Peyer's patch (tissue), 4 donors: ENCODE data around the gene DNAL4. TPM values are rescaled to one million over a fixed set of nuclear protein-coding genes. Genes with fewer than 3 reads are reported as not detected.
A peak's percentile ranks its signal among the peaks of the same experiment; 100 is the strongest.

Experiments used
- DNase-seq, 3 donors: peaks; one replicate each; pipeline ENCODE4 v3.0.0-alpha.2; 2017 to 2019
- H3K27ac ChIP-seq, 4 donors: fragments of 200-600 bp; sonication (generic); one replicate each; pipeline ENCODE4 v1.5.1; 2016 to 2019
- H3K27me3 ChIP-seq, 2 donors: fragments of 200-600 bp; sonication (generic); one replicate each; pipeline ENCODE4 v1.5.1; 2019
- H3K36me3 ChIP-seq, 3 donors: fragments of 200-600 bp; sonication (generic); one replicate each; pipeline ENCODE4 v1.5.1; 2016 to 2019
- H3K4me1 ChIP-seq, 4 donors: fragments of 200-600 bp; sonication (generic); one replicate each; pipeline ENCODE4 v1.5.1; 2016 to 2019
- H3K4me3 ChIP-seq, 4 donors: fragments of 200-600 bp; sonication (generic); 1 replicate in 3 of 4; 2 replicates in 1 of 4; pipeline ENCODE4 v1.5.1; 2016 to 2019; ENCODE audit warnings: mild to moderate bottlenecking in 1 of 4
- H3K9me3 ChIP-seq, 4 donors: fragments of 200-600 bp; sonication (generic); one replicate each; pipeline ENCODE4 v1.5.1; 2016 to 2019; ENCODE audit warnings: mild to moderate bottlenecking in 1 of 4
- POLR2A ChIP-seq, 2 donors: fragments of 450-650 bp; IDR thresholded peaks; one replicate each; pipeline ENCODE4 v1.5.1; 2017; ENCODE audit warnings: antibody characterized with exemption in 2 of 2, mild to moderate bottlenecking in 2 of 2, moderate library complexity in 2 of 2
- total RNA-seq, 4 donors: library from RNA; depleted of rRNA; stranded (reverse); fragments of >200 nt; gene quantifications; one replicate each; pipeline ENCODE4 v1.1.0, GENCODE V29; 2016
- TF ChIP-seq, protein P1 (sequence below), 6 experiments: fragments of 450-650 bp in 4 of 6; fragments of 200-600 bp in 2 of 6; sonication (generic) in 1 of 6; IDR thresholded peaks; one replicate each; pipeline ENCODE4 v1.5.1; 2017 to 2019; ENCODE audit warnings: antibody characterized with exemption in 6 of 6, mild to moderate bottlenecking in 3 of 6, moderate library complexity in 1 of 6

The DNAL4 gene
- total RNA-seq, 4 donors from 2014 or later: 15.2 to 21.6 (median 16.2) TPM; not detected in 1

DNA sequence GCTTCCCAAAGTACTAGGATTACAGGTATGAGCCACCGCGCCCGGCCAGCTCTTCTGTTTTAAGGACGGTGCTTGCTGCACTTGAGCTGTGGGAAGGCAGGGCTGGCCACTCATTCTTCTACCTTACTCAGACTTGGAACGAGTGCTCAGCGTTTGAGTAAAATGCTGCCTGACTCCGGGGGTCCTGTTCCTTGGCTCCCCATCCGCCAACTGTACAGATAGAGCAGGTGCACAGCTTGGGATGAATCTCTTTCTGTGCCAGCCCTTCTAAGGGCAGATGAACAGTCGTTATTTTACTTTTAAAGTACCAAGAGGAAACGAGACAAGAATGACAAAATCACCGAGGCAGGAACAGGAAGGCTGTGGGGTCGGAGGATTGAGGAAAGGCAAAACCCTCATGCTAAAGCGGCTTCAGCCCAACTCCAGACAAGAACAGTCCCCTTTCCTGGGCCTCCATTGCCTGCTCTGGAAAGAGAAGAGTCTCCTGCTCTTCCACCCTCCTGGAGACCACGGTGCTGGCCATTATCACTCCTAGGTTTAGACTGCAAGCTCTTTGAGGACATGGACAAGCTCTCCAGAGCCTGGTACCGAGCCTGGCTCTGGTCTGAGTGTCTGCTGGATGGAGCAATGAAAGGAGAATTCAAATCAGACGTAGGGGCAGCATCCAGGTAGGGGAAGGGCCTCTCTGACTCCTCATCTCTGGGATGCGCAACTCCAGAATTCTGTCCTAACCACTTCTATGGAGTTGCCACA lies 37.1 kb downstream of the DNAL4 start:
- peaks cover 2 to 40% (median 17%) of the 10 kb centered on the region in 4 donors for H3K4me1 ChIP-seq
- no peaks in the 10 kb centered on the region for H3K9me3 ChIP-seq
- peaks cover 0 to 10% (median 0%) of the 10 kb centered on the region in 3 donors for H3K36me3 ChIP-seq
- peak in 1 of 3 donors; percentile 46 for DNase-seq
- no peak for TF ChIP-seq POLR2A (IDR thresholded peaks at IDR 0.05)
- TF ChIP-seq, protein P1, sequence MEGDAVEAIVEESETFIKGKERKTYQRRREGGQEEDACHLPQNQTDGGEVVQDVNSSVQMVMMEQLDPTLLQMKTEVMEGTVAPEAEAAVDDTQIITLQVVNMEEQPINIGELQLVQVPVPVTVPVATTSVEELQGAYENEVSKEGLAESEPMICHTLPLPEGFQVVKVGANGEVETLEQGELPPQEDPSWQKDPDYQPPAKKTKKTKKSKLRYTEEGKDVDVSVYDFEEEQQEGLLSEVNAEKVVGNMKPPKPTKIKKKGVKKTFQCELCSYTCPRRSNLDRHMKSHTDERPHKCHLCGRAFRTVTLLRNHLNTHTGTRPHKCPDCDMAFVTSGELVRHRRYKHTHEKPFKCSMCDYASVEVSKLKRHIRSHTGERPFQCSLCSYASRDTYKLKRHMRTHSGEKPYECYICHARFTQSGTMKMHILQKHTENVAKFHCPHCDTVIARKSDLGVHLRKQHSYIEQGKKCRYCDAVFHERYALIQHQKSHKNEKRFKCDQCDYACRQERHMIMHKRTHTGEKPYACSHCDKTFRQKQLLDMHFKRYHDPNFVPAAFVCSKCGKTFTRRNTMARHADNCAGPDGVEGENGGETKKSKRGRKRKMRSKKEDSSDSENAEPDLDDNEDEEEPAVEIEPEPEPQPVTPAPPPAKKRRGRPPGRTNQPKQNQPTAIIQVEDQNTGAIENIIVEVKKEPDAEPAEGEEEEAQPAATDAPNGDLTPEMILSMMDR (IDR thresholded peaks at IDR 0.05): no peak
- peak overlapping the region; percentile 80 to 97 (median 92) for H3K4me3 ChIP-seq
- H3K27ac ChIP-seq: peak overlapping the region; percentile 94 to 100 (median 98)
- no peaks in the 10 kb centered on the region for H3K27me3 ChIP-seq

DNA sequence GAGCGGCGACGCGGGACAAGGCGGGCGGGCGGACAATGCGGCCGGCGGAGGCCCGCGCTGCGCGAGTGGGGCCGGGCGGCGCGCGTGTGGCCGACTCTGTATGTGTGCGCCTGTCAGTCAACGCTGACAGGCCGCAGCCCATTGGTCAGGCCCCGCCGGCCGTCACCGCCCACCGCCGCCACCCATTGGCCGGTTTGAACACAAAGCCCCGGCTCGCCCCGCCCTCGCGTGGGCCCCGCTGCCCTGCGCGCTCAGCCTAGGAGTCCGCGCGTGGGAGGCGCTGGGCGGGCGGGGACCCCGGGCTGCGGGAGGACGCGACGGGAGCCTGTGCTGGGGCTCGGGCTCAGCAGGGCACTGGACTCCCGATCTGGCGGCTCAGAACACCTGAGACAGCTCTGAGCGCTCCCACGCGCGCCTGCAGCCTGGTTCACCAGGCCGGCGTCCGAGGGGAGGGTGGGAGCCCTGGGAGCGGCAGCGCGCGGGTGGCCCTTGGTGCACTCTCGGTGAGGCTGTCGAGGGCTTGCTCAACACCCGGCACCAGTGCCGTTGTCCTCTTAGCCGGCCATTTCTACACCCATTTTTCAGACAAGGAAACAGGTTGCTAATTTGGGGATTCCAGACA lies 37.9 kb downstream of the DNAL4 start, which contains the start of gene SUN2:
TSS of gene SUN2 (minus strand) at position 88 of the 622 bp plus-strand sequence. CDS start 3,370 bp downstream, outside the sequence.
- Histone ChIP-seq H3K4me3 (peak within 1 kb of the TSS; percentile 80 to 97 (median 92)), H3K27ac (peak within 1 kb of the TSS; percentile 94 to 100 (median 98)), H3K36me3 (peaks cover 0 to 18% (median 0%) of the 10 kb centered on the region in 3 donors), H3K9me3 (no peaks in the 10 kb centered on the region), H3K27me3 (no peaks in the 10 kb centered on the region), H3K4me1 (peaks cover 2 to 46% (median 24%) of the 10 kb centered on the region in 4 donors)
- TF ChIP-seq, protein P1 (IDR thresholded peaks at IDR 0.05): no peak
- TF ChIP-seq POLR2A (IDR thresholded peaks at IDR 0.05): peak; percentile 71 to 75
- peak; percentile 96 to 98 (median 97) for DNase-seq

DNA sequence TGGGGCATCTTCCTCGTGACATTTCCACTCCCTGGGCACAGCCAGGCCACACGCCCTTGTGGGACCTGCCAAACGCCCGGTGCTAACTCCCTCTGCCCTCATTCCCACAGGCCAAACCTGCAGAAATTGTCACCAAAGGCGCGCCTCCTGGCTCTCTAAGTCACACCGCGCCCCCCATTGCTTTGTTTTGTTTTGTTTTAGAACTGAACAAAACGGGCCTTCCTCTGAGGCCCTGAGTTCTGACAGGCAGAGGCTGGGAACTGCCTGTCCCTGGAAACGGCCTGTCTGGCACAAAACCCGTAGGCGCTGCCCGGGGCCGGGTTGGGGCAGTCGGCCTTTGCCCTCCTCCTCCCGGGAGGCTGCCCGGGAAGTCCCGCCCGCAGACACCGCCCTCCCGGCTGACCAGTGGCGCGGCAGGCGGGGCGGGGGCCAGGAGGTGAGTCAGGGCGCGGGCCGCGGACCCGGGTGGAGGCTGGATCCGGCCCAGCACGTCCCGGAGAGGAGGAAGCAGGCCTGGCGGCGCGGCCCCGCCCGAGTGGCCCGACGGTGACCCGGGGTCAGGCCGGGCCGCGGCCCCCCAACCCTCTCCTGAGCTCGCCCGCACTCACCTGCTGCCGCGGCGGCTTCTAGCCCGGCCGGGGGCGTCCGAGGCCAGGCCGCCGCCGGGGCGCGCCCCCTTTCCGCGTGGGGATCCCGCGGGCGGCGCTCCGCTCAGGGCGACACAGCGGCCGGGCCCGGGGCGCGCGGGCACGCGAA lies 38.6 kb downstream of the DNAL4 start:
- Histone ChIP-seq H3K27me3 (no peaks in the 10 kb centered on the region), H3K4me3 (peak overlapping the region; percentile 80 to 97 (median 92))
- TF ChIP-seq, protein P1 (IDR thresholded peaks at IDR 0.05): no peak
- peak; percentile 76 to 93 for TF ChIP-seq POLR2A (IDR thresholded peaks at IDR 0.05)

DNA sequence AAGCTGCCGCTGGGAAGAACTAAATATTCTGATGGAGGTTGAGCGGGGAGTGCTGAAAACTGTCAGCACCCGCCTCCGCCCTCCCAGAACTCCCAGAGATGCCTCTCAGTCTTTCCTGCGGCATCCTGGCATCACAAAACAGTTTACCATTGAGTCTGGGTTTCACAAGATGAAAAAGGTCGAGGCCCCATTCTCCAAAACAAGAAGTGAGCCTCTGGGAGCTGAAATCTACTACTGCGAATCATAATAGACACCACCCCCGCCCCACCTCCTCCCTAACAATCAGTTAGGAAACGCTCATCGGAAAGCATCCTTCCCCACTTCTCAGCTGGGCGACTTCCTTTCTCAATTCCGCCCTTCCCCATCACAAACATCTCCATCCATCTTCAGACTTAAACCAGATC lies 39.2 kb downstream of the DNAL4 start:
- peaks cover 2 to 52% (median 26%) of the 10 kb centered on the region in 4 donors for H3K4me1 ChIP-seq
- peak in 2 of 3 donors; percentile 79 to 81 for DNase-seq
- no peaks in the 10 kb centered on the region for H3K27me3 ChIP-seq

More for the DNA sequence above, 38.6 kb downstream of the DNAL4 start:
- H3K9me3 ChIP-seq: no peaks in the 10 kb centered on the region
- peak; percentile 69 to 97 (median 95) for DNase-seq
- peaks cover 2 to 52% (median 26%) of the 10 kb centered on the region in 4 donors for H3K4me1 ChIP-seq
- peak overlapping the region; percentile 94 to 100 (median 98) for H3K27ac ChIP-seq
- H3K36me3 ChIP-seq: peaks cover 0 to 25% (median 2%) of the 10 kb centered on the region in 3 donors

More for the DNA sequence above, 39.2 kb downstream of the DNAL4 start:
- peaks cover 0 to 31% (median 2%) of the 10 kb centered on the region in 3 donors for H3K36me3 ChIP-seq
- peak in 1 of 2 donors; percentile 12 for TF ChIP-seq POLR2A (IDR thresholded peaks at IDR 0.05)
- TF ChIP-seq, protein P1 (IDR thresholded peaks at IDR 0.05): no peak
- H3K4me3 ChIP-seq: peak overlapping the region; percentile 80 to 97 (median 92)
- H3K27ac ChIP-seq: peak overlapping the region; percentile 94 to 100 (median 98)
- H3K9me3 ChIP-seq: no peaks in the 10 kb centered on the region
